GM10266 (cell line): Measurements from ENCODE around the gene C1QL2.

Experiments used
- DNase-seq: peaks from one replicate; pipeline ENCODE4 v3.0.0; 2012; ENCODE audit errors: extremely low spot score
- TF ChIP-seq, protein P1 (sequence below): IDR thresholded peaks from 2 replicates; pipeline ENCODE4 v1.5.1; 2012; ENCODE audit warnings: mild to moderate bottlenecking, low read depth; ENCODE audit not compliant: control insufficient read depth, insufficient read depth; ENCODE audit errors: missing control alignments

C1QL2 gene

DNA sequence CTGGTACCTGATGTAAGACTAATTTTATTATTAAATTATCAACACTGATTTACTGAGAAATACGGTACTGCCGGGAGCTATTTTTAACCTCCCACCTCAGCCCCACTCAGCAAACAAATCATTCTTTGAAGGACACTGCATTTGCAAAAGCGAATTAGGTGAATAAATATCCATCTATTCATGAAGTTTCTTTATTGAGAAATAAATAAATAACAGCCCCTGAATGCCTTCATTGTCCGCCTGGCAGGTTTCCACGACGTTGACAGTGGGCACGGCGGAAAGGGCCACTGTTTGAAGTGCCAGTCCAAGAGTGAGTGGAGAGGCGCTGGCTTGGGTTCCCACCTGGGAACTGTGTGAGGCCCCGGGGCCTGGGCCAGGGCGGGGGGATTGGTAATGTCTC lies 15.7 kb downstream of the C1QL2 start:
- TF ChIP-seq, protein P1, sequence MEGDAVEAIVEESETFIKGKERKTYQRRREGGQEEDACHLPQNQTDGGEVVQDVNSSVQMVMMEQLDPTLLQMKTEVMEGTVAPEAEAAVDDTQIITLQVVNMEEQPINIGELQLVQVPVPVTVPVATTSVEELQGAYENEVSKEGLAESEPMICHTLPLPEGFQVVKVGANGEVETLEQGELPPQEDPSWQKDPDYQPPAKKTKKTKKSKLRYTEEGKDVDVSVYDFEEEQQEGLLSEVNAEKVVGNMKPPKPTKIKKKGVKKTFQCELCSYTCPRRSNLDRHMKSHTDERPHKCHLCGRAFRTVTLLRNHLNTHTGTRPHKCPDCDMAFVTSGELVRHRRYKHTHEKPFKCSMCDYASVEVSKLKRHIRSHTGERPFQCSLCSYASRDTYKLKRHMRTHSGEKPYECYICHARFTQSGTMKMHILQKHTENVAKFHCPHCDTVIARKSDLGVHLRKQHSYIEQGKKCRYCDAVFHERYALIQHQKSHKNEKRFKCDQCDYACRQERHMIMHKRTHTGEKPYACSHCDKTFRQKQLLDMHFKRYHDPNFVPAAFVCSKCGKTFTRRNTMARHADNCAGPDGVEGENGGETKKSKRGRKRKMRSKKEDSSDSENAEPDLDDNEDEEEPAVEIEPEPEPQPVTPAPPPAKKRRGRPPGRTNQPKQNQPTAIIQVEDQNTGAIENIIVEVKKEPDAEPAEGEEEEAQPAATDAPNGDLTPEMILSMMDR, result no peak
- no peak for DNase-seq

DNA sequence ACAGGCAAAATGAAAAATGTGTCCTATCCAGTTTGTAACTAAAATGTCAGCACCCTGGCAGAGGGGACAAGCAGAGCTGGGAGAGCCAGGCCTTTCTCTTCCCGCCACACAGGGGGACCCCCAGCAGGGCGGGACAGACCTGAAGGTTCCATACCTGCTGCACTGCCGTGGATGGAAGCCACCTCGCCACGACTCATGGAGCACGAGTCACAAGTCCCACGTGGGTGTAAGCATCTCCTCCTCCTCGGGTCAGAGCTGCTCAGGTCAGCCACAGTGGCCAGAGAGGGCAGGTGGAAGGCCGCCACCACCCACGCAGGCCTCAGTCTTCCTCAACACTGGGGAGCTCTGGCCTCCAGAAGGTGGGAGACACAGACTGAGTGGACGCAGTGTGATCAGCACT lies 21.0 kb downstream of the C1QL2 start:
- no peak for DNase-seq
- TF ChIP-seq, protein P1, result no peak

DNA sequence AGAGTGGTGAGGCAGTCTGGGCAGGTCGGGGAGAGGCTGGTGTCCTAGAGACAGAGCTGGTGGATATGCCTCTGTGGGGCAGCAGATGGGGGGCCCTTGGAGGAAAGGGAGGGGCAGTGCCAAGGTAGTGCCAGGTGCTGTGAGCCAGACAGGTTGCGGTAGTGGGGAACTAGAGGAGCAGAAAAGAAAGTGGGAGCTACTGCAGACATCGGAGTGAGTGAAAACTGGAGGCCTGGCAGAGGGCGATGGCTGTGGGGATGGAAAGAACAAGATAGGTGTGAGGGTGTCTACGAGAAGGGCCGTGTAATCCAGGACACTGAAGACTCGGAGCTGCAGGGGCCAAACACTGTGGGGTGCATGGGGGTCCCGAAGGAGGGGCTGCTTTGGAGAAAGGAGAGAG lies 21.7 kb downstream of the C1QL2 start:
- DNase-seq, result no peak
- TF ChIP-seq, protein P1, result no peak

DNA sequence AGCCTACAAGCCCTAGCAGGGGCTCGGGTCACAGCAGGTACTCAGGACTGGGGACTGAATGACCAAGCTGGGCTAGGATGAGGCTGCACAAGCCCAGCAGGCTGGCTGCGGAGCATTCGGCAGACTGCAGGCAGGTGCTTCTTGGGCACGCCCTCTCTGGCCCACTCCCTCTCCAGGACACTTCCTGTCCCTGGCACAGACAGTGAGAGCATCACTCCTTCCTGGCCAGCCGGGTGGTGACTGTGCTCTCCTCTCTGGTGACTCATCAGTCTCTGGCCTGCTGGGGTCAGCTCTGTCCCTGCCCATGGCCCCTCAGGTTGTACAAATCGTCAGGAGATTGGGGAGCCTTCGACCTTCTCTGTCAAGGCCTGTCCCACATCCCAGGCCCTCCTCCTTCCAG lies 22.5 kb downstream of the C1QL2 start:
- DNase-seq, result no peak
- TF ChIP-seq, protein P1, result no peak

DNA sequence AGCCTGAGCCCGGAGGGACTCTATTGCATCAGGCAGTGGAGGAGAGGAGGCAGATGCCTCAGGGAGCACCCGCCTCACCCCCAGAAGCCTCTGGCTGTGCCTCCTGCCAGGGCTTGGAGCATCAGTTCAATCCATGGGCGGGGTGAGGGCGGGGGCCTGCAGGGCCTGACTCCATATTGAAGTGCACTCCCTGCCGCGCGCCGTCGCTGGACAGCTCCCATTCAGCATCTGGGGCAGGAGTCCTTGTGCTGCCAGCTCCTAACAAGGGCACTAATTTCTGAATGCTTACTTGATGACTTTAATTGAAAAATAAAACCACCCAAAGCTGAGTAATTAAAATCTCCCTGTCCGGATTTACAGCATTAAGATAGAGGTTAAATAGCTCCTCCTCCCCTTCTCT lies 23.8 kb downstream of the C1QL2 start:
- TF ChIP-seq, protein P1, result no peak
- DNase-seq, result no peak

DNA sequence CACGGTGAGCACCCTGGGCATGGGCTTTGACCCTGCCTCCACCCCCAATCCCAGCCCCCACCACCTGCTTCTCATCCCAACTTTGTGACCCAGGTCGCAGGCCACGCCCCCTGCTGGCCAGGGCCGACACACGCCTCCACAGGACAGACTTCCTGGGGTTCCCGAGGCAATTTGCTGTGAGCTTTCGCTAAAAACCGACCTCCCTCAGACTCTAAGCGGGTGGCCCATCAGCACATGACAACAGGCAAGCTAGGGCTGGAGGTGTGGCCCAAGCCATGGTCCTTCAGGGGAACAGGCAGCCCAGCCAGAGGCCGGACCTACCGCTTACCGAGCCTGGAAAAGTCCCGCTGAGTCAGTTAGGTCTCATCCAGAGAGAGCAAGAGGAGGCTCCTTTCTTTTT lies 31.9 kb downstream of the C1QL2 start:
- TF ChIP-seq, protein P1, result peak; percentile 61
- DNase-seq, result peak; percentile 56

DNA sequence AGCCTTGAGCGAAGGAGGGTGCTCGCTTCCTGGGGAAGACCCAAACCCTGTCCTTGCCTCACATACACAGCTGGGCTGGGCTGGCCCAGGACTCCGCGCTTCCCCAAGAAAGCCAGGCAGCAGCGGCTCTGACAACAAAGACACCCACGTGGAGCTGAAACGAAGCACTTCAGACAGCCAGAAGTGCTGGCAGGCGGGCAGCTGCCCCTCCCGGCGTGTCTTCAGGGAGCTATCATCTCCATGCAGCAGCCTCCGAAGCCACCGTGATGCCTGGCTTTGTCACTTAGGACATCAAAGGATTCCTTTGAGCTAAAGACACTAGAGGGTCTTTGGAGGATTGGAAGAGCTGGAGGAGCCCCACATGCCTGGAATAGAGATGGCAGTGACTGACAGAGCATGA lies 35.2 kb downstream of the C1QL2 start:
- no peak for DNase-seq
- TF ChIP-seq, protein P1, result no peak

DNA sequence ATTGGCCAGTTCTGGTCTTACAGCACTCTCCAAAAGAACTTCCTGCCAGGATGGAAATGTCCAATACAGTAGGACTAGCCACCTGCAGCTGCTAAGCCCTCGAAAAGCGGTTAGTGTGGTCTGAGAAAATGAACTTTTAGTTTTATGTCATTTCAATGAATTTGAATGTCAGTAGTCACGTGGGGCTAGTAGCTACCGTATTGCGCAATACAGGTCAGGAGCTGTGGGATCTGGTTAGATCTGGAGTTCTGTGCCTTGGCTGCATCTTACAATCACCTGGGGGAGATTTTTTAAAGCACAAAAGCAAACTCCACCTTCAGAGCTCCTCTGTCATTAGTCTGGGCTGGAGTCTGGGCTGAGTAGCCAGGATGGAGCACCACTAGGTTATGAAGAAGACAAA lies 35.9 kb downstream of the C1QL2 start:
- TF ChIP-seq, protein P1, result no peak
- no peak for DNase-seq
